Activated CD8-positive, alpha-beta T cell treated with anti-CD3 and anti-CD28 coated beads for 36 hours (primary cell): ENCODE data around the gene HLA-DOA. TPM values are rescaled to one million over a fixed set of nuclear protein-coding genes. Genes with fewer than 3 reads are reported as not detected.

ENCODE experiments used
- ATAC-seq: fragments of 200-7000 bp; cut with Tn5 transposase; one replicate; pipeline ENCODE4 v1.10.0; 2021; ENCODE audit warnings: mild to moderate bottlenecking, moderate library complexity
- CTCF ChIA-PET: fragments of 350-600 bp; sonication (Branson Sonifier 250); formaldehyde crosslinking; loops from one replicate; lab custom pipeline; 2021; ENCODE audit warnings: antibody characterized with exemption; lab: Charles Lee
- POLR2A ChIA-PET: fragments of 350-600 bp; sonication (Branson Sonifier 250); formaldehyde crosslinking; loops from one replicate; lab custom pipeline; 2021; ENCODE audit warnings: antibody characterized with exemption; lab: Charles Lee
- DNase-seq: peaks from one replicate; pipeline ENCODE4 v3.0.0-alpha.2; 2020
- H3K27ac Mint-ChIP-seq: one replicate; pipeline ENCODE4 v1.8.0; 2021; ENCODE audit warnings: mild to moderate bottlenecking, mixed read lengths
- H3K27me3 Mint-ChIP-seq: one replicate; pipeline ENCODE4 v1.8.0; 2021; ENCODE audit warnings: mixed read lengths
- H3K36me3 Mint-ChIP-seq: one replicate; pipeline ENCODE4 v1.8.0; 2021; ENCODE audit warnings: low read depth, mixed read lengths
- H3K4me1 Mint-ChIP-seq: one replicate; pipeline ENCODE4 v1.8.0; 2021; ENCODE audit warnings: low read depth, mixed read lengths
- H3K4me3 Mint-ChIP-seq: one replicate; pipeline ENCODE4 v1.8.0; 2021; ENCODE audit warnings: mild to moderate bottlenecking, moderate library complexity, mixed read lengths
- H3K9me3 Mint-ChIP-seq: one replicate; pipeline ENCODE4 v1.8.0; 2021; ENCODE audit warnings: mixed read lengths
- CTCF ChIP-seq: fragments of 200-600 bp; IDR thresholded peaks from one replicate; pipeline ENCODE4 v1.8.0; 2022; ENCODE audit warnings: antibody characterized with exemption, mild to moderate bottlenecking
- intact Hi-C: fragments of 100-400 bp; cut with micrococcal nuclease; formaldehyde crosslinking; loops from one replicate; pipeline ENCODE4 v1.10.0; 2022
- total RNA-seq, 2 experiments: library from RNA; stranded (reverse); gene quantifications; one replicate each; pipeline ENCODE4 v1.2.3, GENCODE V29; 2021

Gene HLA-DOA
- total RNA-seq, 2 experiments from 2014 or later, result 6.4 to 8.1 TPM

- Mint-ChIP-seq H3K36me3 (peaks cover 99% of the 10 kb centered on the region), H3K4me3 (peak overlapping the region; percentile 95), H3K9me3 (no peaks in the 10 kb centered on the region), H3K27ac (peak overlapping the region; percentile 99), H3K27me3 (no peaks in the 10 kb centered on the region), H3K4me1 (peaks cover 44% of the 10 kb centered on the region)
- no peak for TF ChIP-seq CTCF
- no peak for DNase-seq
- no peak for ATAC-seq
- POLR2A ChIA-PET, result interaction anchor here (0.7 to 30.4 kb wide), 7 partner anchors 2 to 136 kb away, joined by 3 to 852 read pairs (median 156); partner anchors contain the start of genes BRD2, HLA-DMA, HLA-DMB and PSMB8
- intact Hi-C loops, result no loop called here
- CTCF ChIA-PET, result interaction anchor here (1.3 to 17.0 kb wide), 6 partner anchors 9 to 137 kb away, joined by 3 to 246 read pairs (median 12); partner anchors contain the start of gene HLA-DMA
Measured at GRCh38 chr6:32975886-32976285, 33.5 kb downstream of the HLA-DOA start.

- peak overlapping the region; percentile 95 for H3K4me3 Mint-ChIP-seq
- TF ChIP-seq CTCF, result no peak
- intact Hi-C loops, result no loop called here
- H3K36me3 Mint-ChIP-seq, result peaks cover 96% of the 10 kb centered on the region
- H3K9me3 Mint-ChIP-seq, result no peaks in the 10 kb centered on the region
- ATAC-seq (no peak), DNase-seq (no peak)
- peak overlapping the region; percentile 99 for H3K27ac Mint-ChIP-seq
- CTCF ChIA-PET, result interaction anchor here (0.8 to 17.0 kb wide), 9 partner anchors 8 to 136 kb away, joined by 3 to 246 read pairs (median 6); partner anchors contain the start of genes HLA-DMA and TAP2
- no peaks in the 10 kb centered on the region for H3K27me3 Mint-ChIP-seq
- peaks cover 40% of the 10 kb centered on the region for H3K4me1 Mint-ChIP-seq
- POLR2A ChIA-PET, result interaction anchor here (0.7 to 30.4 kb wide), 15 partner anchors 3 to 145 kb away, joined by 3 to 852 read pairs (median 9); partner anchors contain the start of genes BRD2, HLA-DMA, HLA-DMB and PSMB8
Measured at GRCh38 chr6:32974541-32975308, 34.7 kb downstream of the HLA-DOA start.

- Mint-ChIP-seq H3K9me3 (no peaks in the 10 kb centered on the region), H3K4me3 (peak overlapping the region; percentile 95)
- POLR2A ChIA-PET, result interaction anchor here (1.1 to 30.4 kb wide), 16 partner anchors 4 to 303 kb away, joined by 3 to 852 read pairs (median 13); partner anchors contain the start of genes B3GALT4, BRD2, HLA-DMA and HLA-DMB
Measured at GRCh38 chr6:32974016-32974333, 35.4 kb downstream of the HLA-DOA start.

GRCh38 chr6:32973144-32974015 is 36.0 kb downstream of the HLA-DOA start:
- intact Hi-C loops, result no loop called here
- Mint-ChIP-seq H3K27me3 (no peaks in the 10 kb centered on the region), H3K27ac (peak overlapping the region; percentile 99), H3K4me1 (peaks cover 31% of the 10 kb centered on the region), H3K36me3 (peaks cover 89% of the 10 kb centered on the region), H3K4me3 (peak overlapping the region; percentile 95), H3K9me3 (no peaks in the 10 kb centered on the region)
- POLR2A ChIA-PET, result interaction anchor here (1.1 to 30.4 kb wide), 22 partner anchors 4 to 844 kb away, joined by 3 to 852 read pairs (median 8); partner anchors contain the start of genes B3GALT4, BRD2, FKBPL and HLA-DMA
- CTCF ChIA-PET, result interaction anchor here (0.8 to 17.0 kb wide), 12 partner anchors 12 to 160 kb away, joined by 3 to 246 read pairs (median 7); partner anchors contain the start of genes HLA-DMA, PSMB9, TAP1 and TAP2
- no peak for TF ChIP-seq CTCF
- no peak for ATAC-seq
- peak; percentile 77 for DNase-seq

More at GRCh38 chr6:32974016-32974333, 35.4 kb downstream of the HLA-DOA start:
- DNase-seq, result peak; percentile 62
- no peak for ATAC-seq
- TF ChIP-seq CTCF, result no peak
- Mint-ChIP-seq H3K27me3 (no peaks in the 10 kb centered on the region), H3K36me3 (peaks cover 93% of the 10 kb centered on the region), H3K27ac (peak overlapping the region; percentile 99), H3K4me1 (peaks cover 36% of the 10 kb centered on the region)
- intact Hi-C loops, result no loop called here
- CTCF ChIA-PET, result interaction anchor here (0.8 to 17.0 kb wide), 8 partner anchors 11 to 161 kb away, joined by 3 to 246 read pairs (median 5); partner anchors contain the start of genes HLA-DMA and TAP2
